Coronary artery (tissue), 2 donors: ENCODE results near the gene STK32C.

ENCODE experiments used
- DNase-seq: peaks from one replicate; pipeline ENCODE4 v3.0.0-alpha.2; 2017; ENCODE audit warnings: low spot score
- H3K27ac ChIP-seq, 2 donors: fragments of 200-600 bp; sonication (generic); one replicate each; pipeline ENCODE4 v1.5.1; 2016 to 2019
- H3K4me3 ChIP-seq: fragments of 200-600 bp; sonication (generic); 2 replicates; pipeline ENCODE4 v1.5.1; 2016; ENCODE audit warnings: mild to moderate bottlenecking, moderate library complexity
- TF ChIP-seq, protein P1 (sequence below): fragments of 200-600 bp; sonication (generic); IDR thresholded peaks from one replicate; pipeline ENCODE4 v1.5.1; 2019; ENCODE audit warnings: antibody characterized with exemption

STK32C gene

DNA sequence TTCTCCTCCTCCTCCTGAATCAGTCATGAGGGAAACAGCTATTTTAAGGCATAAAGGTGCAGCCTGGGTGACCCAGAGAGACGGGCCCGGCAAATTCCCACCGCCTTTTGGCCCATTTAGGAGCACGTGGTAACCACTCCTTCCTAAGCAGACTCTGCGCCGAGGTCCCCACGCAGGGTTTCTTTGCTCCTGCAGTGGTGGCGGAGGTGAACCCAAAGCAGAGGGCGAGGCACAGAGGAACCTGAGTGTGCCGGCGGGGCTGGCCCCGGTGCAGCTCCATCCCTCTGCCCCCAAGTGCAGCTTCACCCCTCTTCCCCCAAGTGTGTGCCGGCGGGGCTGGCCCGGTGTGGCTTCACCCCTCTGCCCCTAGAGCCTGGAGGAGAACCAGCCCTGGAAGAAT is 70.4 kb downstream of the STK32C start:
- TF ChIP-seq, protein P1, sequence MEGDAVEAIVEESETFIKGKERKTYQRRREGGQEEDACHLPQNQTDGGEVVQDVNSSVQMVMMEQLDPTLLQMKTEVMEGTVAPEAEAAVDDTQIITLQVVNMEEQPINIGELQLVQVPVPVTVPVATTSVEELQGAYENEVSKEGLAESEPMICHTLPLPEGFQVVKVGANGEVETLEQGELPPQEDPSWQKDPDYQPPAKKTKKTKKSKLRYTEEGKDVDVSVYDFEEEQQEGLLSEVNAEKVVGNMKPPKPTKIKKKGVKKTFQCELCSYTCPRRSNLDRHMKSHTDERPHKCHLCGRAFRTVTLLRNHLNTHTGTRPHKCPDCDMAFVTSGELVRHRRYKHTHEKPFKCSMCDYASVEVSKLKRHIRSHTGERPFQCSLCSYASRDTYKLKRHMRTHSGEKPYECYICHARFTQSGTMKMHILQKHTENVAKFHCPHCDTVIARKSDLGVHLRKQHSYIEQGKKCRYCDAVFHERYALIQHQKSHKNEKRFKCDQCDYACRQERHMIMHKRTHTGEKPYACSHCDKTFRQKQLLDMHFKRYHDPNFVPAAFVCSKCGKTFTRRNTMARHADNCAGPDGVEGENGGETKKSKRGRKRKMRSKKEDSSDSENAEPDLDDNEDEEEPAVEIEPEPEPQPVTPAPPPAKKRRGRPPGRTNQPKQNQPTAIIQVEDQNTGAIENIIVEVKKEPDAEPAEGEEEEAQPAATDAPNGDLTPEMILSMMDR, result no peak
- no peak overlapping the region for H3K27ac ChIP-seq
- no peak overlapping the region for H3K4me3 ChIP-seq
- DNase-seq, result no peak

DNA sequence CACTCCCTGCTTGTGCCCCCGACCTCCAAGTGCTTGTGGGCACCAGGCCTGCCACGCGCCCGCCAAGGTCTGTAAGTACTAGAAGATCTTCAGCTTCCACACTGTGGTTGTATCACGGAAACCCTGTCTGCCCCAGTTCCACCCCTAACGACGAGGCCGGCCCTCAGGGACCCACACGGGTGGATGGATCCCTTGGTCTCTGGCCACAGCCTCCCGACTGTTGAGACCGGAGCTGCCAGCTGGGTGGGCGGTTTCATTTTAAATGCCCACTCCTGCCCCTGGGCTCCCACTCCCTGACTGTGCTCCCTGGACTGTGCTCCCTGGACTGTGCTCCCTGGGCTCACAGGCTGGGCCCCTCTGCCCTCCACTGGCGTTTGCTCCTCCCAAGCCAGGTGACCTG is 70.9 kb downstream of the STK32C start:
- Histone ChIP-seq H3K4me3 (no peak overlapping the region), H3K27ac (no peak overlapping the region)
- TF ChIP-seq, protein P1, result no peak
- no peak for DNase-seq

GRCh38 chr10:132236161-132236560 is 71.6 kb downstream of the STK32C start:
- DNase-seq, result no peak
- TF ChIP-seq, protein P1, result no peak
- Histone ChIP-seq H3K27ac (no peak overlapping the region), H3K4me3 (no peak overlapping the region)

DNA sequence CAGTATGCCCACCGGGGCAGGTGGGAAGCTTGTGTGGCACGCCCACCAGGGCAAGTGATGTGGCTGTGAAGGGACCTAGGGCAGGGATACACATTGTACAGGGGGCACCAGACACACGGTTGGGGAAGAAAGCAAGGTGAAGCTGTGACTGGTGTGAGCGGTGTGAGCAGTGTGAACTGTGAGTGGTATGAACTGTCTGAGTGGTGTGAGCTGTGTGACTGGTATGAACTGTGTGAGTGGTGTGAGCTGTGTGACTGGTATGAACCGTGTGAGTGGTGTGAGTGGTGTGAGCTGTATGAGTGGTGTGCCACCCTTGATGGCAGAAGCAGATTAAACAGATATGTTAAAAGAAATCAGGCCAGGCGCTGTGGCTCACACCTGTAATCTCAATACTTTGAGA is 72.9 kb downstream of the STK32C start:
- TF ChIP-seq, protein P1, result no peak
- H3K27ac ChIP-seq, result no peak overlapping the region
- H3K4me3 ChIP-seq, result no peak overlapping the region
- no peak for DNase-seq

GRCh38 chr10:132233501-132234085 is 74.2 kb downstream of the STK32C start:
- Histone ChIP-seq H3K27ac (no peak overlapping the region), H3K4me3 (no peak overlapping the region)
- no peak for DNase-seq
- TF ChIP-seq, protein P1, result no peak

- Histone ChIP-seq H3K4me3 (no peak overlapping the region), H3K27ac (no peak overlapping the region)
- no peak for DNase-seq
- TF ChIP-seq, protein P1, result no peak
Measured at GRCh38 chr10:132232981-132233380, 74.8 kb downstream of the STK32C start.
